Ovary (tissue), 9 donors: ENCODE data around the gene LYPD6. TPM values are rescaled to one million over a fixed set of nuclear protein-coding genes. Genes with fewer than 3 reads are reported as not detected.

Experiments
- DNase-seq, 5 donors: peaks; one replicate each; pipeline ENCODE4 v3.0.0-alpha.2; 2019 to 2020
- H3K27ac ChIP-seq, 2 donors: fragments of 200-600 bp; one replicate each; pipeline versions ENCODE4 v1.5.1 to v1.8.0; 2019 to 2022
- H3K27me3 ChIP-seq: fragments of 200-600 bp; one replicate; pipeline ENCODE4 v1.8.0; 2022
- H3K36me3 ChIP-seq: fragments of 200-600 bp; sonication (generic); one replicate; pipeline ENCODE4 v1.5.1; 2019
- H3K4me1 ChIP-seq: one replicate; pipeline ENCODE4 v1.8.1; 2013; ENCODE audit warnings: mild to moderate bottlenecking, moderate library complexity; ENCODE audit not compliant: insufficient read depth
- H3K4me3 ChIP-seq: fragments of 200-600 bp; sonication (generic); one replicate; pipeline ENCODE4 v1.5.1; 2017
- H3K9me3 ChIP-seq, 2 donors: fragments of 200-600 bp in 1 of 2; sonication (generic) in 1 of 2; one replicate each; pipeline versions ENCODE4 v1.5.1 to v1.8.1; 2013 to 2019; ENCODE audit warnings: mild to moderate bottlenecking in 1 of 2, moderate library complexity in 1 of 2
- EP300 ChIP-seq: sonication (generic); formaldehyde crosslinking; IDR thresholded peaks from one replicate; pipeline ENCODE4 v1.6.1; 2017; ENCODE audit warnings: antibody characterized with exemption
- POLR2A ChIP-seq: fragments of 450-650 bp; IDR thresholded peaks from one replicate; pipeline ENCODE4 v1.6.1; 2017; ENCODE audit warnings: antibody characterized with exemption, mild to moderate bottlenecking, moderate library complexity
- WGBS, 3 donors: extraction: QIAGEN DNeasy Blood & Tissue Kit in 1 of 3; methylation state at CpG; one replicate each; pipeline versions ENCODE4 v1.1.5 to v1.1.7; 2013 to 2017; 5-methylcytosine and 5-hydroxymethylcytosine counted together
- intact Hi-C, 4 donors: fragments of 100-400 bp; cut with DNase I; formaldehyde crosslinking; loops; one replicate each; pipeline versions ENCODE4 v1.11.0 to v1.15.1; 2022 to 2023
- polyA plus RNA-seq, 2 donors: library from polyadenylated mRNA; stranded (reverse); fragments of 200-250 nt in 1 of 2; fragments of 350-450 nt in 1 of 2; fragmentation: Illumina TruSeq in 1 of 2; extraction: RNeasy Lipid Tissue Mini Kit (QIAGEN cat#74804) in 1 of 2; gene quantifications; one replicate each; pipeline ENCODE4 v1.2.3, GENCODE V29; 2013 to 2014
- total RNA-seq, 7 donors: library from RNA; depleted of rRNA in 2 of 7; stranded (reverse); fragments of >200 nt in 2 of 7; fragmentation: NEBNext Ultra II Directional in 3 of 7; extraction: Animal tissue kit (Norgen Biotek cat#: 25700) in 3 of 7; gene quantifications; one replicate each; pipeline versions ENCODE4 v1.1.0 to v1.2.4, GENCODE V29; 2016 to 2023
- TF ChIP-seq, protein P1 (sequence below), 3 donors: fragments of 450-650 bp in 2 of 3; fragments of 200-600 bp in 1 of 3; IDR thresholded peaks; one replicate each; pipeline versions ENCODE4 v1.5.1 to v1.8.0; 2016 to 2022; ENCODE audit warnings: antibody characterized with exemption in 3 of 3, mild to moderate bottlenecking in 1 of 3
- donor health status: DM: no; HTN: no; CAD: no; lungs with moderate emphysema.
- donor health status: DM: no; HTN: no; CAD: no.
- donor health status: Bipolar disorder and iron deficiency.
- donor health status: DM: yes; HTN: yes; CAD: no.
- donor health status: DM: no; HTN: no; CAD: no.
- donor health status: DM: yes; HTN: yes; CAD: no.

Gene LYPD6
- total and polyA plus RNA-seq, 9 donors = 0.15 to 3.2 (median 1.2) TPM

DNA sequence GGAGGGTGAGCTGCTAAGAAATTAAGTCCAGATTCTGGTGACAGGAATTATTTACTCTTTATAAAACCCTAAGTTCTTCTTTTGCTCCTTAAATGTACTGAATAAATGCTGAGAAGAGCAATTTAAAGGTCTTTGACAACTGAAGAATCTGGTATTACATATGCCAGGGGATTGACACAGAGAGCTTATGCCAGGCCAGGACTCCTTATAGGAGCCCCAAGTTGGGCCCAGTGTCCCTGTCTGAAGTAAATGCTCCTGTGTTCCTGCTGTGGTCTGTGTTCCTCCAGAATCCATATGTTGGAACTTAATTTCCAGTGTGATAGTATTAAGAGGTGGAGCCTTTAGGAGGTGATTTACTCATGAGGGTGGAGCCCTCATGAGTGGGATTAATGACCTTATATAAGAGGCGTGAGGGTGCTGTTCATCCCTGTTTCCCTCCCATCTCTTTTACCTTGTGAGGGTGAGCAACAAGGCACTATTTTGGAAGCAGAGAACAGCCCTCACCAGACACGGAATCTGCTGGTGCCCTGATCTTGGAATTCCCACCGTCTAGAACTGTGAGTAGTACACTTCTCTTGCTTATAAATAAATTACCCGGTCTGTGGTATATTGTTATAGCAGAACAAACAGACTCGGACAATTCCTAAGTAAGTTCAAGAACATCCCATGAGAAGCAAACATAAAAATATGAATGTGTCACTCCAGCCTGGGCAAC is 39.8 kb downstream of the LYPD6 start:
- no peak overlapping the region for H3K4me3 ChIP-seq
- no peak overlapping the region for H3K27ac ChIP-seq
- H3K36me3 ChIP-seq = no peaks in the 10 kb centered on the region
- no peak for DNase-seq
- H3K9me3 ChIP-seq = no peaks in the 10 kb centered on the region
- WGBS, 3 donors = 93 to 98% (median 96%) methylated on average over 5 of the region's 5 CpGs
- intact Hi-C loops = no loop called here
- H3K27me3 ChIP-seq = no peaks in the 10 kb centered on the region
- H3K4me1 ChIP-seq = no peaks in the 10 kb centered on the region
- no peak for TF ChIP-seq EP300
- TF ChIP-seq, protein P1, sequence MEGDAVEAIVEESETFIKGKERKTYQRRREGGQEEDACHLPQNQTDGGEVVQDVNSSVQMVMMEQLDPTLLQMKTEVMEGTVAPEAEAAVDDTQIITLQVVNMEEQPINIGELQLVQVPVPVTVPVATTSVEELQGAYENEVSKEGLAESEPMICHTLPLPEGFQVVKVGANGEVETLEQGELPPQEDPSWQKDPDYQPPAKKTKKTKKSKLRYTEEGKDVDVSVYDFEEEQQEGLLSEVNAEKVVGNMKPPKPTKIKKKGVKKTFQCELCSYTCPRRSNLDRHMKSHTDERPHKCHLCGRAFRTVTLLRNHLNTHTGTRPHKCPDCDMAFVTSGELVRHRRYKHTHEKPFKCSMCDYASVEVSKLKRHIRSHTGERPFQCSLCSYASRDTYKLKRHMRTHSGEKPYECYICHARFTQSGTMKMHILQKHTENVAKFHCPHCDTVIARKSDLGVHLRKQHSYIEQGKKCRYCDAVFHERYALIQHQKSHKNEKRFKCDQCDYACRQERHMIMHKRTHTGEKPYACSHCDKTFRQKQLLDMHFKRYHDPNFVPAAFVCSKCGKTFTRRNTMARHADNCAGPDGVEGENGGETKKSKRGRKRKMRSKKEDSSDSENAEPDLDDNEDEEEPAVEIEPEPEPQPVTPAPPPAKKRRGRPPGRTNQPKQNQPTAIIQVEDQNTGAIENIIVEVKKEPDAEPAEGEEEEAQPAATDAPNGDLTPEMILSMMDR (IDR thresholded peaks at IDR 0.05) = no peak
- TF ChIP-seq POLR2A = no peak

DNA sequence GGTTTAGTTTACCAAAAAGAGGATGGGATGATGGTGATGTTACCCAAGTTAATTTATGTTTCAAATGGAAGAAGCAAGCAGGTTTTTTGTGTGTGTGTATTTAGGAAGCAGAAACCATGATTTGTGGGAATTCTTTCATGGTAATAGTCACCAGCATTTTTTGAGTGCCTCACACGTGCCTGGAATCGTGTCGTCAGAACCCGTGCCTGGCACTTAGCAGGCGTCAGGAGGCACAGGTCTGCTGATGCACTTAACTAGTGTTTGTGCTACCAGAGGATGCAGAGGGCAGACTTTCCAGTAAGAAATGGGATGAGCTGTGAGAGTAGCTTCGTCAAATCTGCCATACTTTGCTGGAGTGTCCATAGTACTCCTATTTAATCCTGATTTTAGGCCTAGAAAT is 41.1 kb downstream of the LYPD6 start:
- DNase-seq = no peak
- peaks cover 3% of the 10 kb centered on the region for H3K4me1 ChIP-seq
- intact Hi-C loops = no loop called here
- no peaks in the 10 kb centered on the region for H3K9me3 ChIP-seq
- H3K4me3 ChIP-seq = no peak overlapping the region
- H3K36me3 ChIP-seq = no peaks in the 10 kb centered on the region
- TF ChIP-seq, protein P1 (IDR thresholded peaks at IDR 0.05) = no peak
- no peak for TF ChIP-seq POLR2A
- no peak for TF ChIP-seq EP300
- H3K27ac ChIP-seq = no peak overlapping the region
- no peaks in the 10 kb centered on the region for H3K27me3 ChIP-seq
- WGBS, 3 donors = 91 to 96% (median 95%) methylated on average over 6 of the region's 6 CpGs

DNA sequence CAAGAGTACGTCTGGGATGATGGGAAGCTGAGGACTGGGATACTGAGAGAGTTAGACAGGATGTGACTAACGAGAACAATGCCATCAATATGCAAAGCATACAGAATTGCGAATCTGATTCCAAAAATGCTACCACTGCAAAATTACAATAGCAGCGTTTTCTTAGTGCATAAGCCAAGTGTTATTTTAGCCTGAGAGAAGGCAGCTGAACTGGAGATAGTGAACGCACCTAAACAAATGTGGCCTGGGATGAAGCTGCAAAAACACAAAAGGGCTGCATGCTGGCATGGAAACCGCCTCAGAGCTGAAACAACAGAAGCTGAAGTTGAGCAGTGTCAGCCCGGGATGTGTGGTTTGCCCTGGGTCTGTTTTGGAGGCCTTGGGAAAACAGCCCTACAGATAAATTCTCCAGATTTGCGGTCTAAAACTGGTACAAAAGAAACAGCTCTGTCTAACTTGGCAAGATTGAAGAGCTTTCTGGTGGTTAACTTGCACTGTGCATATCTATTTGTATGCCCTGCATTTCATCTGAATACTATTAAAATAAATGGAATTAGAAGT is 45.5 kb downstream of the LYPD6 start:
- Histone ChIP-seq H3K4me3 (no peak overlapping the region), H3K27ac (no peak overlapping the region), H3K27me3 (no peaks in the 10 kb centered on the region), H3K9me3 (no peaks in the 10 kb centered on the region), H3K36me3 (no peaks in the 10 kb centered on the region), H3K4me1 (peaks cover 3% of the 10 kb centered on the region)
- intact Hi-C loops = no loop called here
- 9 to 34% (median 11%) methylated on average over 8 of the region's 8 CpGs for WGBS, 3 donors
- TF ChIP-seq EP300 (no peak), POLR2A (no peak)
- TF ChIP-seq, protein P1 (IDR thresholded peaks at IDR 0.05) = no peak
- no peak for DNase-seq

DNA sequence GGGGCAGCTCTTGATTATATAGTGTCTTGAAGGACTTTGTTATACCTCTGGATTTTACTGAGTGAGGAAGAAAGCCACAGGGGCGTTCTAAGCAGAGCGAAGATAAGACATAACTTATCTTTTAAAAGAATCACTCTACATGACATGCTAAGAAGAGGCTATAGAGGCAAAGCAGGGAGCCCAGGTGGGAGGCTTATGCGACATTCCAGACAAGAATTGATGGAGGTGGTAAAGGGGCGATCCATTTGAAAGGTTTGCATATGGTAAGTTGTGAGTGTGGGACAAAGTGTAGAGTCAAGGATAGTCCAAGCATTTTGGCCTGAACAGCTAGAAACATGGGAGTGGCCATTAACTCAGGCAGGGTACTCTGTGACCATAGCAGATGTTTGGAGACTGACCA is 49.8 kb downstream of the LYPD6 start:
- H3K27me3 ChIP-seq = no peaks in the 10 kb centered on the region
- peaks cover 3% of the 10 kb centered on the region for H3K4me1 ChIP-seq
- H3K9me3 ChIP-seq = no peaks in the 10 kb centered on the region
- no peaks in the 10 kb centered on the region for H3K36me3 ChIP-seq
- intact Hi-C loops = no loop called here
- H3K4me3 ChIP-seq = no peak overlapping the region
- no peak overlapping the region for H3K27ac ChIP-seq
- TF ChIP-seq EP300 = no peak
- TF ChIP-seq POLR2A = no peak
- TF ChIP-seq, protein P1 (IDR thresholded peaks at IDR 0.05) = no peak
- no peak for DNase-seq
- WGBS, 3 donors = 95 to 96% (median 96%) methylated on average over 4 of the region's 4 CpGs
